Gastrocnemius medialis (tissue), 4 donors: ENCODE results near the gene MAGI1.

Source experiments
- CTCF ChIP-seq, 5 experiments: fragments of 450-650 bp in 3 of 5; fragments of 200-600 bp in 2 of 5; sonication (generic) in 2 of 5; IDR thresholded peaks in 4 of 5; conservative IDR thresholded peaks in 1 of 5; 1 replicate in 4 of 5; 2 replicates in 1 of 5; pipeline ENCODE4 v1.5.1; 2016 to 2019; ENCODE audit warnings: antibody characterized with exemption in 5 of 5, mild to moderate bottlenecking in 3 of 5, moderate library complexity in 3 of 5
- POLR2A ChIP-seq, 2 donors: fragments of 450-650 bp; IDR thresholded peaks; one replicate each; pipeline ENCODE4 v1.6.1; 2017; ENCODE audit warnings: antibody characterized with exemption in 2 of 2, mild to moderate bottlenecking in 2 of 2, moderate library complexity in 2 of 2

- TF ChIP-seq CTCF (IDR thresholded peaks at IDR 0.05 in 4 of 5, conservative IDR thresholded peaks at IDR 0.05 in 1 of 5) (no peak), POLR2A (IDR thresholded peaks at IDR 0.05) (no peak)
These were observed 308.3 kb downstream of the MAGI1 start for GRCh38 chr3:65730449-65730848.
